HEK293 (cell line): Measurements from ENCODE around the gene ENHO.

Experiments used
- CTCF ChIA-PET: fragments of 350-600 bp; formaldehyde crosslinking; extraction: SDS; loops from one replicate; lab custom pipeline; 2021; ENCODE audit warnings: antibody characterized with exemption; lab: Yijun Ruan, JAX
- POLR2A ChIA-PET: fragments of 300-600 bp; formaldehyde crosslinking; extraction: SDS; loops from one replicate; lab custom pipeline; 2020; ENCODE audit warnings: antibody characterized with exemption, inconsistent platforms; lab: Yijun Ruan, JAX
- H3K27ac ChIP-seq: fragments of 200-500 bp; sonication (Bioruptor generic); 2 replicates; pipeline ENCODE4 v1.5.1; 2014; ENCODE audit warnings: low read depth, low read length, control low read depth, inconsistent platforms; ENCODE audit errors: extremely low read depth
- H3K36me3 ChIP-seq, 2 experiments: fragments of 200-500 bp in 1 of 2; sonication (Bioruptor generic) in 1 of 2; 1 replicate in 1 of 2; 2 replicates in 1 of 2; pipeline ENCODE4 v1.5.1; 2014 to 2017; ENCODE audit warnings: inconsistent platforms in 2 of 2, low read length in 2 of 2; ENCODE audit not compliant: control insufficient read depth in 2 of 2, insufficient read depth in 1 of 2
- H3K4me1 ChIP-seq: fragments of 200-500 bp; sonication (Bioruptor generic); 2 replicates; pipeline ENCODE4 v1.5.1; 2014; ENCODE audit warnings: mild to moderate bottlenecking, low read length, inconsistent platforms; ENCODE audit not compliant: control insufficient read depth, insufficient read depth
- H3K4me3 ChIP-seq: 2 replicates; pipeline ENCODE4 v1.5.1; 2011; ENCODE audit warnings: low read depth, mild to moderate bottlenecking, control low read depth, low read length, moderate library complexity
- H3K9me3 ChIP-seq: fragments of 200-500 bp; sonication (Bioruptor generic); 2 replicates; pipeline ENCODE4 v1.5.1; 2014; ENCODE audit warnings: low read depth, low read length, inconsistent platforms; ENCODE audit not compliant: control insufficient read depth, insufficient read depth
- ELK4 ChIP-seq: IDR thresholded peaks from 2 replicates; pipeline ENCODE4 v1.6.1; 2011; ENCODE audit warnings: mild to moderate bottlenecking, low read depth, low read length, borderline replicate concordance
- GLIS2 ChIP-seq: fragments of 450-650 bp; formaldehyde crosslinking; IDR thresholded peaks from 2 replicates; pipeline ENCODE4 v1.5.1; 2016; ENCODE audit warnings: missing biosample characterization, missing genetic modification characterization
- SP7 ChIP-seq: fragments of 450-650 bp; formaldehyde crosslinking; IDR thresholded peaks from 2 replicates; pipeline ENCODE4 v1.5.1; 2016; ENCODE audit warnings: missing biosample characterization, missing genetic modification characterization
- TCF7L2 ChIP-seq: IDR thresholded peaks from 2 replicates; pipeline ENCODE4 v1.6.1; 2011; ENCODE audit warnings: low read depth, mild to moderate bottlenecking, inconsistent platforms, low read length, moderate library complexity, borderline replicate concordance
- ZBTB17 ChIP-seq: fragments of 450-650 bp; formaldehyde crosslinking; IDR thresholded peaks from 2 replicates; pipeline ENCODE4 v1.5.1; 2016; ENCODE audit warnings: missing biosample characterization, missing genetic modification characterization
- ZBTB26 ChIP-seq: fragments of 450-650 bp; formaldehyde crosslinking; optimal IDR thresholded peaks from 2 replicates; pipeline ENCODE3; 2016; ENCODE audit warnings: missing biosample characterization, mild to moderate bottlenecking, missing genetic modification characterization
- ZBTB44 ChIP-seq: fragments of 450-650 bp; IDR thresholded peaks from 2 replicates; pipeline ENCODE4 v1.5.1; 2018; ENCODE audit warnings: missing biosample characterization, mild to moderate bottlenecking, missing genetic modification characterization
- ZBTB8A ChIP-seq: fragments of 450-650 bp; formaldehyde crosslinking; IDR thresholded peaks from 2 replicates; pipeline ENCODE4 v1.5.1; 2016; ENCODE audit warnings: missing biosample characterization, missing genetic modification characterization
- ZEB2 ChIP-seq: fragments of 450-650 bp; formaldehyde crosslinking; IDR thresholded peaks from 2 replicates; pipeline ENCODE4 v1.5.1; 2016; ENCODE audit warnings: missing biosample characterization, missing genetic modification characterization
- ZIC2 ChIP-seq: fragments of 450-650 bp; formaldehyde crosslinking; IDR thresholded peaks from 2 replicates; pipeline ENCODE4 v1.5.1; 2016; ENCODE audit warnings: missing biosample characterization, missing genetic modification characterization
- ZNF10 ChIP-seq: fragments of 450-650 bp; formaldehyde crosslinking; IDR thresholded peaks from 2 replicates; pipeline ENCODE4 v1.5.1; 2017; ENCODE audit warnings: missing biosample characterization, missing genetic modification characterization
- ZNF335 ChIP-seq: fragments of 450-650 bp; formaldehyde crosslinking; conservative IDR thresholded peaks from 2 replicates; pipeline ENCODE4 v1.5.1; 2016; ENCODE audit warnings: missing biosample characterization, missing genetic modification characterization
- ZNF366 ChIP-seq: fragments of 450-650 bp; formaldehyde crosslinking; conservative IDR thresholded peaks from 2 replicates; pipeline ENCODE4 v1.5.1; 2016; ENCODE audit warnings: missing biosample characterization, missing genetic modification characterization
- ZNF555 ChIP-seq: fragments of 450-650 bp; formaldehyde crosslinking; conservative IDR thresholded peaks from 2 replicates; pipeline ENCODE4 v1.5.1; 2017; ENCODE audit warnings: missing biosample characterization, mild to moderate bottlenecking, missing genetic modification characterization, inconsistent platforms
- ZNF596 ChIP-seq: fragments of 450-650 bp; IDR thresholded peaks from 2 replicates; pipeline ENCODE4 v1.5.0; 2018; ENCODE audit warnings: missing biosample characterization, mild to moderate bottlenecking, missing genetic modification characterization, moderate library complexity
- ZNF777 ChIP-seq: fragments of 450-650 bp; formaldehyde crosslinking; IDR thresholded peaks from 2 replicates; pipeline ENCODE4 v1.5.1; 2017; ENCODE audit warnings: missing biosample characterization, missing genetic modification characterization, borderline replicate concordance
- ZSCAN4 ChIP-seq: fragments of 450-650 bp; formaldehyde crosslinking; IDR thresholded peaks from 2 replicates; pipeline ENCODE4 v1.5.1; 2017; ENCODE audit warnings: missing biosample characterization, missing genetic modification characterization
- TF ChIP-seq, protein P1 (sequence below): fragments of 450-650 bp; IDR thresholded peaks from 2 replicates; pipeline ENCODE4 v1.5.1; 2018; ENCODE audit warnings: missing biosample characterization, missing genetic modification characterization
- TF ChIP-seq, protein P2 (sequence below): fragments of 450-650 bp; formaldehyde crosslinking; IDR thresholded peaks from 2 replicates; pipeline ENCODE4 v1.5.1; 2016; ENCODE audit warnings: missing biosample characterization, missing genetic modification characterization
- TF ChIP-seq, protein P3 (sequence below): fragments of 450-650 bp; formaldehyde crosslinking; IDR thresholded peaks from 2 replicates; pipeline ENCODE4 v1.5.1; 2016; ENCODE audit warnings: missing biosample characterization, missing genetic modification characterization

ENHO gene

GRCh38 chr9:34524349-34524748, 1.6 kb upstream of the ENHO start:
- TF ChIP-seq, protein P1, sequence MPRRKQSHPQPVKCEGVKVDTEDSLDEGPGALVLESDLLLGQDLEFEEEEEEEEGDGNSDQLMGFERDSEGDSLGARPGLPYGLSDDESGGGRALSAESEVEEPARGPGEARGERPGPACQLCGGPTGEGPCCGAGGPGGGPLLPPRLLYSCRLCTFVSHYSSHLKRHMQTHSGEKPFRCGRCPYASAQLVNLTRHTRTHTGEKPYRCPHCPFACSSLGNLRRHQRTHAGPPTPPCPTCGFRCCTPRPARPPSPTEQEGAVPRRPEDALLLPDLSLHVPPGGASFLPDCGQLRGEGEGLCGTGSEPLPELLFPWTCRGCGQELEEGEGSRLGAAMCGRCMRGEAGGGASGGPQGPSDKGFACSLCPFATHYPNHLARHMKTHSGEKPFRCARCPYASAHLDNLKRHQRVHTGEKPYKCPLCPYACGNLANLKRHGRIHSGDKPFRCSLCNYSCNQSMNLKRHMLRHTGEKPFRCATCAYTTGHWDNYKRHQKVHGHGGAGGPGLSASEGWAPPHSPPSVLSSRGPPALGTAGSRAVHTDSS (tag by site-specific recombination) = no peak
- TF ChIP-seq ZNF10 (tag by site-specific recombination) = no peak
- TF ChIP-seq TCF7L2 = peak; percentile 34; the same call in 1 of the 2 replicates
- TF ChIP-seq, protein P2, sequence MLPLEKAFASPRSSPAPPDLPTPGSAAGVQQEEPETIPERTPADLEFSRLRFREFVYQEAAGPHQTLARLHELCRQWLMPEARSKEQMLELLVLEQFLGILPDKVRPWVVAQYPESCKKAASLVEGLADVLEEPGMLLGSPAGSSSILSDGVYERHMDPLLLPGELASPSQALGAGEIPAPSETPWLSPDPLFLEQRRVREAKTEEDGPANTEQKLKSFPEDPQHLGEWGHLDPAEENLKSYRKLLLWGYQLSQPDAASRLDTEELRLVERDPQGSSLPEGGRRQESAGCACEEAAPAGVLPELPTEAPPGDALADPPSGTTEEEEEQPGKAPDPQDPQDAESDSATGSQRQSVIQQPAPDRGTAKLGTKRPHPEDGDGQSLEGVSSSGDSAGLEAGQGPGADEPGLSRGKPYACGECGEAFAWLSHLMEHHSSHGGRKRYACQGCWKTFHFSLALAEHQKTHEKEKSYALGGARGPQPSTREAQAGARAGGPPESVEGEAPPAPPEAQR (tag by site-specific recombination) = no peak
- TF ChIP-seq ELK4 = no peak
- TF ChIP-seq ZSCAN4 = no peak
- TF ChIP-seq ZIC2 = peak; percentile 57
- Histone ChIP-seq H3K4me3 (no peak overlapping the region), H3K9me3 (no peaks in the 10 kb centered on the region), H3K27ac (no peak overlapping the region), H3K36me3 (no peaks in the 10 kb centered on the region), H3K4me1 (no peaks in the 10 kb centered on the region)
- ChIA-PET CTCF (interaction anchor here (0.6 to 2.5 kb wide), 11 partner anchors 12 to 121 kb away, joined by 3 to 13 read pairs (median 4); no protein-coding TSS in a partner anchor), POLR2A (interaction anchor here (0.9 kb wide), 1 partner anchor 15 kb away, joined by 3 read pairs; no protein-coding TSS in a partner anchor)

DNA sequence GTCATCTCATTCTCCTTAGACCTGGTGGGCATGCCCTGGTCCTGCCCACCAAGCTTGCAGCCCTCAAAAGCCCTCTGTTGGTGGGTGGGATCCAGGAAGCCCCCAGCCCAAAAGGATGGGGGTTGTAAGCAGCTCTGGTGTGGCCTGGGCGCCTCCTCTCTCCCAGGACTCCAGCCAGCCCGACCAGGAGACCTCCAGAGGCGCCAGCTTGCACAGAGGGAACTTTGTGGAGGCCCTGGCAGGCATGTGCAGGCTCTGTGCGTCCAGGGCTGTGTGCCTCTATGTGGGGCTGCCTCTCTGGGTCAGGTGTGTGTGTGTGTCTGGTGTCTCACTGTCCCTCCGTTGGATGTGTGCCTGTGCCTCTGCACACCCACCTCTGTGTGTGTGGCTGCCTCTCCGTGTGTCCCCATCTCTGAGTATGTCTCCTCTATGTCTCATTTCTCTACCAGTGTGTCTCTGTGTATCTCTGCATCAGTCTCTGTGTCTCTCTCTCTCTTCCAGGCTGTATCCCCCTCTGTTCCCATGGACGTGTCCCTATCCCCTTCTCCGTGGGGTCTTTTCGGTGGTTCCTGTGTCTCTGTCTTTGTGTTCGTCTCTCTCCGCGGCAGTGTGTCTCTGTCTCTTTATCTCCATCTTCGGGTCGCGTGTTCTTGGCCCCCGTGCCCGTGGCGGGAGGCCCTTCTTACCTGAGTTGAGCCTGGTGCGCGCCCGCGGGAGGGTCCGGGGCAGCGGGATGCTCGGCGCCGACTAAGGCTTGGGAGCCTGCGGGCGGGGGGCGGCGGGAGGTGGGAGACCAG, 501 bp downstream of the ENHO start:
- ChIA-PET CTCF (interaction anchor here (1.7 kb wide), 1 partner anchor 22 kb away, joined by 4 read pairs; no protein-coding TSS in a partner anchor), POLR2A (interaction anchor here (0.7 kb wide), 1 partner anchor 21 kb away, joined by 3 read pairs; no protein-coding TSS in a partner anchor)
- peak overlapping the region; percentile 37 for H3K4me3 ChIP-seq
- H3K9me3 ChIP-seq = no peaks in the 10 kb centered on the region
- H3K36me3 ChIP-seq = no peaks in the 10 kb centered on the region
- H3K4me1 ChIP-seq = no peaks in the 10 kb centered on the region
- H3K27ac ChIP-seq = no peak overlapping the region
- TF ChIP-seq ZBTB8A (tag by site-specific recombination) (peak; percentile 57), SP7 (0 out of 2 replicates have a peak, but pooled peaks have one; percentile 20), ZBTB44 (tag by site-specific recombination) (no peak), GLIS2 (tag by site-specific recombination) (peak; percentile 20), ZNF777 (tag by site-specific recombination) (peak; percentile 94), ZNF596 (tag by site-specific recombination) (no peak), ZNF555 (no peak), ZBTB17 (tag by site-specific recombination) (peak; percentile 51; the same call in 1 of the 2 replicates), ZBTB26 (tag by site-specific recombination) (peak; percentile 68), ZNF335 (tag by site-specific recombination) (peak; percentile 33; the same call in 1 of the 2 replicates), ZNF366 (peak; percentile 35; the same call in 1 of the 2 replicates), ZIC2 (peak; percentile 73), ZEB2 (tag by site-specific recombination) (peak; percentile 30; the same call in 1 of the 2 replicates)
- TF ChIP-seq, protein P3, sequence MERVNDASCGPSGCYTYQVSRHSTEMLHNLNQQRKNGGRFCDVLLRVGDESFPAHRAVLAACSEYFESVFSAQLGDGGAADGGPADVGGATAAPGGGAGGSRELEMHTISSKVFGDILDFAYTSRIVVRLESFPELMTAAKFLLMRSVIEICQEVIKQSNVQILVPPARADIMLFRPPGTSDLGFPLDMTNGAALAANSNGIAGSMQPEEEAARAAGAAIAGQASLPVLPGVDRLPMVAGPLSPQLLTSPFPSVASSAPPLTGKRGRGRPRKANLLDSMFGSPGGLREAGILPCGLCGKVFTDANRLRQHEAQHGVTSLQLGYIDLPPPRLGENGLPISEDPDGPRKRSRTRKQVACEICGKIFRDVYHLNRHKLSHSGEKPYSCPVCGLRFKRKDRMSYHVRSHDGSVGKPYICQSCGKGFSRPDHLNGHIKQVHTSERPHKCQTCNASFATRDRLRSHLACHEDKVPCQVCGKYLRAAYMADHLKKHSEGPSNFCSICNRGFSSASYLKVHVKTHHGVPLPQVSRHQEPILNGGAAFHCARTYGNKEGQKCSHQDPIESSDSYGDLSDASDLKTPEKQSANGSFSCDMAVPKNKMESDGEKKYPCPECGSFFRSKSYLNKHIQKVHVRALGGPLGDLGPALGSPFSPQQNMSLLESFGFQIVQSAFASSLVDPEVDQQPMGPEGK = peak; percentile 66
